OCI-LY1 (cell line): ENCODE data around the gene ADGRG7.

ENCODE experiments used
- EZH2 ChIP-seq: fragments of 200-600 bp; sonication (generic), shearing (Covaris generic); IDR thresholded peaks from 2 replicates; pipeline ENCODE4 v1.8.0; 2017; ENCODE audit warnings: borderline replicate concordance, mixed run types, mild to moderate bottlenecking, antibody characterized with exemption, low read length, moderate library complexity, mixed read lengths
- TF ChIP-seq, protein P1 (sequence below): fragments of 200-600 bp; sonication (generic), shearing (Covaris generic); IDR thresholded peaks from 2 replicates; pipeline ENCODE4 v1.5.1; 2017; ENCODE audit warnings: mild to moderate bottlenecking, antibody characterized with exemption, low read length, moderate library complexity, mixed read lengths

DNA sequence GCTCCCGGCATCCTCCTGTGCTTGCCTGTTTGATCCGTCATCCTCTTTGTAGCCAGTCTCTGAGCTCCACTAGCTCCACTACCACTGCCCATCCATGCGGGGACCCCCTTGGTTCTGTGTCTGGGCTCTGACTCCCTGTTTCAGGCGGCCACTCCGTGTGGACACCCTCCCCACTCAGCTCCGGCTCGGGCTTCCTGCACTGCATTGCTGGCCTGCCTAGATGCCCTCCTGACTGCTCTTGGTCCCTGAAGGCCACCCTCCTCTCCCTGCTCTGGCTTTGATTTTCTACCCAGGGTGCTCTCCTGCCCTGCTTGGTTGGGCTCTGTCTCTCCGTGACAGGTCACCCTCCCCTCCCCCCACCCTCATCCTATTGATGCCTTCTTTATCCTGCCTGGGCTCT lies 4.0 kb upstream of the ADGRG7 start:
- TF ChIP-seq EZH2, result no peak
- TF ChIP-seq, protein P1, sequence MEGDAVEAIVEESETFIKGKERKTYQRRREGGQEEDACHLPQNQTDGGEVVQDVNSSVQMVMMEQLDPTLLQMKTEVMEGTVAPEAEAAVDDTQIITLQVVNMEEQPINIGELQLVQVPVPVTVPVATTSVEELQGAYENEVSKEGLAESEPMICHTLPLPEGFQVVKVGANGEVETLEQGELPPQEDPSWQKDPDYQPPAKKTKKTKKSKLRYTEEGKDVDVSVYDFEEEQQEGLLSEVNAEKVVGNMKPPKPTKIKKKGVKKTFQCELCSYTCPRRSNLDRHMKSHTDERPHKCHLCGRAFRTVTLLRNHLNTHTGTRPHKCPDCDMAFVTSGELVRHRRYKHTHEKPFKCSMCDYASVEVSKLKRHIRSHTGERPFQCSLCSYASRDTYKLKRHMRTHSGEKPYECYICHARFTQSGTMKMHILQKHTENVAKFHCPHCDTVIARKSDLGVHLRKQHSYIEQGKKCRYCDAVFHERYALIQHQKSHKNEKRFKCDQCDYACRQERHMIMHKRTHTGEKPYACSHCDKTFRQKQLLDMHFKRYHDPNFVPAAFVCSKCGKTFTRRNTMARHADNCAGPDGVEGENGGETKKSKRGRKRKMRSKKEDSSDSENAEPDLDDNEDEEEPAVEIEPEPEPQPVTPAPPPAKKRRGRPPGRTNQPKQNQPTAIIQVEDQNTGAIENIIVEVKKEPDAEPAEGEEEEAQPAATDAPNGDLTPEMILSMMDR, result no peak
